Liver (tissue), 3 donors: ENCODE measurements around the gene CDK2AP2.
"Not testable (repeated sequence)": the region's sequence is repeated elsewhere in the genome, so short reads cannot be mapped to it uniquely, and the experiment has no call there.

Experiments used
- CTCF ChIP-seq: fragments of 150-350 bp; IDR thresholded peaks from 2 replicates; pipeline ENCODE4 v1.5.1; 2017; ENCODE audit warnings: improper control_type of control experiment, low read depth, low read length; ENCODE audit not compliant: missing input control
- JUND ChIP-seq, 2 donors: IDR thresholded peaks; 2 replicates each; pipeline ENCODE4 v1.6.1; 2016; ENCODE audit warnings: antibody characterized with exemption in 2 of 2
- MAX ChIP-seq: IDR thresholded peaks from 2 replicates; pipeline ENCODE4 v1.6.1; 2016; ENCODE audit warnings: antibody characterized with exemption
- RAD21 ChIP-seq, 2 donors: IDR thresholded peaks; 2 replicates each; pipeline ENCODE4 v1.6.1; 2016; ENCODE audit warnings: antibody characterized with exemption in 2 of 2, mild to moderate bottlenecking in 2 of 2
- REST ChIP-seq: IDR thresholded peaks from 2 replicates; pipeline ENCODE4 v1.6.1; 2016; ENCODE audit warnings: antibody characterized with exemption, mild to moderate bottlenecking
- TAF1 ChIP-seq: conservative IDR thresholded peaks from 2 replicates; pipeline ENCODE4 v1.6.1; 2016; ENCODE audit warnings: antibody characterized with exemption, mild to moderate bottlenecking
- donor health status: healthy.
- donor health status: healthy.

GRCh38 chr11:67477344-67478050 lies 30.5 kb downstream of the CDK2AP2 start:
- TF ChIP-seq REST; CTCF; JUND (IDR thresholded peaks at IDR 0.05); MAX; TAF1; RAD21 (IDR thresholded peaks at IDR 0.05): not testable (repeated sequence)
